GM23338 (cell line): ENCODE measurements around the gene MRPS26. TPM values are rescaled to one million over a fixed set of nuclear protein-coding genes. Genes with fewer than 3 reads are reported as not detected.

Experiments used
- ATAC-seq: fragments of 200-7000 bp; cut with Tn5 transposase; 3 replicates; pipeline ENCODE4 v1.9.1; 2020
- DNase-seq: peaks from one replicate; pipeline ENCODE4 v3.0.0-alpha.2; 2015; ENCODE audit warnings: low spot score
- H2AFZ ChIP-seq: fragments of 200-600 bp; sonication (generic); 2 replicates; pipeline ENCODE4 v1.8.0; 2016; ENCODE audit warnings: antibody characterized with exemption, mild to moderate bottlenecking, moderate library complexity
- H3F3A ChIP-seq: fragments of 200-600 bp; sonication (generic); replicated peaks from 2 replicates; pipeline ENCODE4 v1.8.0; 2017; ENCODE audit warnings: antibody characterized with exemption, mixed run types, low read depth
- H3K27ac ChIP-seq: fragments of 200-600 bp; sonication (generic); 2 replicates; pipeline ENCODE4 v1.6.1; 2016; ENCODE audit warnings: low read depth
- H3K27me3 ChIP-seq: fragments of 200-600 bp; sonication (generic); 2 replicates; pipeline ENCODE4 v1.8.0; 2016; ENCODE audit warnings: mild to moderate bottlenecking, mixed run types, moderate library complexity; ENCODE audit not compliant: insufficient read depth
- H3K36me3 ChIP-seq: fragments of 200-600 bp; sonication (generic); 2 replicates; pipeline ENCODE4 v1.8.0; 2016; ENCODE audit warnings: mild to moderate bottlenecking; ENCODE audit not compliant: insufficient read depth
- H3K4me1 ChIP-seq: fragments of 200-600 bp; sonication (generic); 2 replicates; pipeline ENCODE4 v1.8.0; 2016; ENCODE audit warnings: mild to moderate bottlenecking, moderate library complexity; ENCODE audit not compliant: insufficient read depth
- H3K4me2 ChIP-seq: fragments of 200-600 bp; sonication (generic); 2 replicates; pipeline ENCODE4 v1.7.1; 2017; ENCODE audit warnings: mixed run types
- H3K4me3 ChIP-seq: fragments of 200-600 bp; sonication (generic); 2 replicates; pipeline ENCODE4 v1.6.1; 2016; ENCODE audit warnings: mixed run types
- H3K79me2 ChIP-seq: fragments of 200-600 bp; sonication (generic); replicated peaks from 2 replicates; pipeline ENCODE4 v1.8.0; 2017; ENCODE audit warnings: mild to moderate bottlenecking; ENCODE audit not compliant: insufficient read depth
- H3K9me2 ChIP-seq: fragments of 200-600 bp; sonication (generic); 2 replicates; pipeline ENCODE4 v1.8.0; 2017; ENCODE audit not compliant: insufficient read depth
- H4K20me1 ChIP-seq: fragments of 200-600 bp; sonication (generic); replicated peaks from 2 replicates; pipeline ENCODE4 v1.8.0; 2017; ENCODE audit warnings: mild to moderate bottlenecking; ENCODE audit not compliant: insufficient read depth
- H3K27ac Mint-ChIP-seq: 2 replicates; pipeline ENCODE4 v1.8.0; 2020; ENCODE audit warnings: inconsistent platforms, mild to moderate bottlenecking, moderate library complexity, mixed read lengths
- H3K27me3 Mint-ChIP-seq: 3 replicates; pipeline ENCODE4 v1.8.0; 2022; ENCODE audit warnings: low read depth, mild to moderate bottlenecking, moderate library complexity, mixed read lengths, inconsistent platforms; ENCODE audit not compliant: insufficient read depth, poor library complexity
- H3K36me3 Mint-ChIP-seq: 3 replicates; pipeline ENCODE4 v1.8.0; 2021; ENCODE audit warnings: low read depth, mild to moderate bottlenecking, inconsistent platforms, moderate library complexity, mixed read lengths
- H3K4me1 Mint-ChIP-seq: 3 replicates; pipeline ENCODE4 v1.8.0; 2020; ENCODE audit warnings: mild to moderate bottlenecking, inconsistent platforms, mixed read lengths
- H3K4me3 Mint-ChIP-seq: 3 replicates; pipeline ENCODE4 v1.8.0; 2021; ENCODE audit warnings: moderate library complexity, mild to moderate bottlenecking, inconsistent platforms, mixed read lengths
- H3K9me3 Mint-ChIP-seq: 3 replicates; pipeline ENCODE4 v1.8.0; 2020; ENCODE audit warnings: moderate library complexity, mild to moderate bottlenecking, inconsistent platforms, mixed read lengths
- CREB1 ChIP-seq: fragments of 250-450 bp; sonication (Bioruptor Pico); IDR thresholded peaks from 2 replicates; pipeline ENCODE4 v1.5.0; 2020; ENCODE audit warnings: low read depth, mild to moderate bottlenecking, moderate library complexity
- CTCF ChIP-seq, 2 experiments: fragments of 200-600 bp in 1 of 2; sonication (generic) in 1 of 2; conservative IDR thresholded peaks; 2 replicates each; pipeline versions ENCODE4 v1.5.1 to v1.6.1; 2016 to 2017; ENCODE audit warnings: antibody characterized with exemption in 2 of 2, low read depth in 2 of 2, mild to moderate bottlenecking in 2 of 2, moderate library complexity in 1 of 2
- ETS1 ChIP-seq: IDR thresholded peaks from 2 replicates; pipeline ENCODE4 v1.6.1; 2016; ENCODE audit warnings: antibody characterized with exemption
- EZH2phosphoT487 ChIP-seq: fragments of 200-600 bp; sonication (generic); IDR thresholded peaks from one replicate; pipeline ENCODE4 v1.8.1; 2018; ENCODE audit warnings: antibody characterized with exemption; ENCODE audit not compliant: unreplicated experiment
- JUNB ChIP-seq: IDR thresholded peaks from one replicate; pipeline ENCODE4 v1.6.1; 2016; ENCODE audit warnings: antibody characterized with exemption; ENCODE audit not compliant: unreplicated experiment
- NANOG ChIP-seq: IDR thresholded peaks from 2 replicates; pipeline ENCODE4 v1.6.1; 2016; ENCODE audit warnings: antibody characterized with exemption, borderline replicate concordance
- POLR2AphosphoS5 ChIP-seq: IDR thresholded peaks from 2 replicates; pipeline ENCODE4 v1.6.1; 2016; ENCODE audit warnings: antibody characterized with exemption, low read depth
- REST ChIP-seq: IDR thresholded peaks from one replicate; pipeline ENCODE4 v1.6.1; 2018; ENCODE audit warnings: antibody characterized with exemption; ENCODE audit not compliant: unreplicated experiment
- STAT1 ChIP-seq: IDR thresholded peaks from one replicate; pipeline ENCODE4 v1.6.1; 2016; ENCODE audit warnings: antibody characterized with exemption; ENCODE audit not compliant: unreplicated experiment
- ZNF331 ChIP-seq: fragments of 250-450 bp; sonication (Bioruptor Pico); IDR thresholded peaks from 2 replicates; pipeline ENCODE4 v1.5.0; 2020; ENCODE audit warnings: low read depth, mild to moderate bottlenecking, moderate library complexity
- ZNF462 ChIP-seq: fragments of 250-450 bp; sonication (Bioruptor Pico); IDR thresholded peaks from 2 replicates; pipeline ENCODE4 v1.5.0; 2020; ENCODE audit warnings: mild to moderate bottlenecking, moderate library complexity
- polyA plus RNA-seq: library from polyadenylated mRNA; unstranded; fragments of >200 nt; fragmentation: Nextera tagmentation; extraction: Ambion mirVana; gene quantifications from 2 replicates; pipeline ENCODE4 v1.2.1, GENCODE V29; 2016
- total RNA-seq: library from RNA; depleted of rRNA; stranded (reverse); fragments of >200 nt; shearing (Covaris generic); gene quantifications from 2 replicates; pipeline ENCODE4 v1.2.3, GENCODE V29; 2014

Gene MRPS26
- total and polyA plus RNA-seq, 2 experiments from 2014 or later: 105 to 154 TPM

GRCh38 chr20:3045042-3045815 is 623 bp upstream of the MRPS26 start:
- Histone ChIP-seq H4K20me1 (peaks cover 10% of the 10 kb centered on the region), H3K9me2 (peaks cover 4% of the 10 kb centered on the region; the same call in 1 of the 2 replicates), H3F3A (0 out of 2 replicates have a peak, but pooled peaks cover 5% of the 10 kb centered on the region), H3K4me2 (peak overlapping the region; percentile 96), H3K4me1 (peaks cover 24% of the 10 kb centered on the region), H3K4me3 (peak overlapping the region; percentile 94), H3K27me3 (no peaks in the 10 kb centered on the region), H3K79me2 (peaks cover 11% of the 10 kb centered on the region), H3K36me3 (peaks cover 18% of the 10 kb centered on the region; the same call in 1 of the 2 replicates), H2AFZ (peak overlapping the region; percentile 95), H3K27ac (0 out of 2 replicates have a peak overlapping the region, but pooled peaks have one; percentile 76)
- peak overlapping the region; percentile 85 for H3K4me3 Mint-ChIP-seq
- TF ChIP-seq ETS1: no peak
- no peak; the same call in 1 of the 2 replicates for TF ChIP-seq POLR2AphosphoS5
- no peak for TF ChIP-seq CREB1
- TF ChIP-seq EZH2phosphoT487: no peak
- no peak for TF ChIP-seq STAT1
- TF ChIP-seq JUNB: no peak
- no peak for TF ChIP-seq ZNF462 (CRISPR knock-in tag)
- TF ChIP-seq REST: no peak
- no peak for TF ChIP-seq NANOG
- TF ChIP-seq CTCF (conservative IDR thresholded peaks at IDR 0.05; ENCODE audit: low read depth in 2 of 2): no peak
- no peak for TF ChIP-seq ZNF331 (CRISPR knock-in tag)
- H3K27ac Mint-ChIP-seq: peak overlapping the region; percentile 91
- peaks cover 16% of the 10 kb centered on the region for H3K27me3 Mint-ChIP-seq
- peaks cover 51% of the 10 kb centered on the region for H3K36me3 Mint-ChIP-seq
- H3K4me1 Mint-ChIP-seq: peaks cover 25% of the 10 kb centered on the region
- H3K9me3 Mint-ChIP-seq: no peaks in the 10 kb centered on the region; the same call in 2 of the 3 replicates
- peak; percentile 82 for DNase-seq
- peak; percentile 65 for ATAC-seq
